ENCODE measurements around the gene DNAH2. TPM values are rescaled to one million over a fixed set of nuclear protein-coding genes. Genes with fewer than 3 reads are reported as not detected.

DNAH2 gene
- polyA plus RNA-seq, 1 donor from 2014 or later, result 2.0 TPM

DNA sequence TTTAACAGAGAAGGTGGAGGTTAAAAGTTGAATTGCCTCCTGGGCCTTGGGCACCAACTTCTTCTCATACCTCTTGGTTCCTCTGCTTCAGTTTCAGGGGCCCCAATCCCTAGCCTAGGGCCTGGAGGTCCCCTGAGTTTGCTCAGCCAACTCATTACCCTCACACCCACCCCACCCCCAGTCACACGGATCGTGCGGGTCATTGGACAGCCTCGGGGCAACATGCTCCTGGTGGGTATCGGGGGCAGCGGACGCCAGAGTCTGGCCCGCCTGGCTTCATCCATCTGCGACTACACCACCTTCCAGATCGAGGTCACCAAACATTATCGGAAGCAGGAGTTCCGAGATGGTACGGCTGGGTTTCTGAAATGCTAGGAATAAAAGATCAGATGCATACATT lies 80.4 kb downstream of the DNAH2 start:
- no peak for TF ChIP-seq EZH2 (IDR thresholded peaks at IDR 0.05; ENCODE audit: borderline replicate concordance, insufficient read depth, low read length, poor library complexity, severe bottlenecking)

DNA sequence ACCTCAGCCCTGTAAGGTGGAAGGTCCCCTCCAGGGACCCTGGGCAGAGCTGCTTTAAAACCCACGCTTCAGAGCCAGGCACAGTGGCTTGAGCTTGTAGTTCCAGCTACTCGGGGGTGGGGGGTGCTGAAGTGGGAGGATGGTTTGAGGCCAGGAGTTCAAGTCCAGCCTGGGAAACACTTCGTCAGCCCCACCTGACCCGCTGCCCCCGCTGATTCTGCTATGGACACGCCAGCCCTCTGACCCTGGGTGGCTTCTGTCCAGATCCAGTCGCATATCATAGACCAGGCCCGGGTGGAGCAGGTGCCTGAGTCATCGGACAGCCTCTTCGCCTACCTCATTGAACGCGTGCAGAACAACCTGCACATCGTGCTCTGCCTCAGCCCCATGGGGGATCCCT lies 81.3 kb downstream of the DNAH2 start:
- Histone ChIP-seq H3K79me2 (replicated peaks; ENCODE audit: insufficient read depth, low read length) (no peaks in the 10 kb centered on the region), H3K36me3 (ENCODE audit: insufficient read depth, low read length) (no peaks in the 10 kb centered on the region), H4K20me1 (ENCODE audit: insufficient read depth) (no peaks in the 10 kb centered on the region), H3K9ac (ENCODE audit: low read length) (no peak overlapping the region), H3K4me3 (ENCODE audit: low read length) (no peak overlapping the region), H3F3A (ENCODE audit: insufficient read depth, low read length, poor library complexity, severe bottlenecking) (no peaks in the 10 kb centered on the region), H3K9me3 (ENCODE audit: low read length) (no peaks in the 10 kb centered on the region), H3K4me2 (ENCODE audit: low read length) (no peak overlapping the region), H2AFZ (ENCODE audit: low read depth, low read length) (no peak overlapping the region), H3K27ac (ENCODE audit: low read length) (no peak overlapping the region), H3K9me2 (ENCODE audit: insufficient read depth, low read length) (no peaks in the 10 kb centered on the region), H3K27me3 (ENCODE audit: insufficient read depth, low read depth, low read length) (no peaks in the 10 kb centered on the region)
- no peak for TF ChIP-seq RAD21 (conservative IDR thresholded peaks at IDR 0.05)
- no peak for TF ChIP-seq MXI1 (conservative IDR thresholded peaks at IDR 0.05; ENCODE audit: poor library complexity, severe bottlenecking)
- TF ChIP-seq SMC3 (conservative IDR thresholded peaks at IDR 0.05; ENCODE audit: poor library complexity), result no peak
- no peak for TF ChIP-seq EP300 (conservative IDR thresholded peaks at IDR 0.05; ENCODE audit: poor library complexity, severe bottlenecking)
- no peak for TF ChIP-seq TAF1 (IDR thresholded peaks at IDR 0.05; ENCODE audit: low read depth)

More for the DNA sequence above, 80.4 kb downstream of the DNAH2 start:
- H3K27me3 ChIP-seq (ENCODE audit: insufficient read depth, low read depth, low read length), result no peaks in the 10 kb centered on the region
- no peak overlapping the region for H3K9ac ChIP-seq (ENCODE audit: low read length)
- H3K4me3 ChIP-seq (ENCODE audit: low read length), result no peak overlapping the region
- no peak overlapping the region for H2AFZ ChIP-seq (ENCODE audit: low read depth, low read length)
- H3K4me2 ChIP-seq (ENCODE audit: low read length), result no peak overlapping the region
- no peaks in the 10 kb centered on the region for H3K36me3 ChIP-seq (ENCODE audit: insufficient read depth, low read length)
- no peaks in the 10 kb centered on the region for H3F3A ChIP-seq (ENCODE audit: insufficient read depth, low read length, poor library complexity, severe bottlenecking)
- H3K27ac ChIP-seq (ENCODE audit: low read length), result no peak overlapping the region
- H3K9me3 ChIP-seq (ENCODE audit: low read length), result no peaks in the 10 kb centered on the region
- H3K9me2 ChIP-seq (ENCODE audit: insufficient read depth, low read length), result no peaks in the 10 kb centered on the region
- no peaks in the 10 kb centered on the region for H3K79me2 ChIP-seq (replicated peaks; ENCODE audit: insufficient read depth, low read length)
- no peaks in the 10 kb centered on the region for H4K20me1 ChIP-seq (ENCODE audit: insufficient read depth)

- no peak overlapping the region for H3K27ac ChIP-seq (ENCODE audit: low read length)
- H3K9me2 ChIP-seq (ENCODE audit: insufficient read depth, low read length), result no peaks in the 10 kb centered on the region
- H3F3A ChIP-seq (ENCODE audit: insufficient read depth, low read length, poor library complexity, severe bottlenecking), result no peaks in the 10 kb centered on the region
- H4K20me1 ChIP-seq (ENCODE audit: insufficient read depth), result no peaks in the 10 kb centered on the region
- H3K4me2 ChIP-seq (ENCODE audit: low read length), result no peak overlapping the region
- H2AFZ ChIP-seq (ENCODE audit: low read depth, low read length), result no peak overlapping the region
- no peaks in the 10 kb centered on the region for H3K9me3 ChIP-seq (ENCODE audit: low read length)
- no peaks in the 10 kb centered on the region for H3K27me3 ChIP-seq (ENCODE audit: insufficient read depth, low read depth, low read length)
- H3K9ac ChIP-seq (ENCODE audit: low read length), result no peak overlapping the region
- H3K4me3 ChIP-seq (ENCODE audit: low read length), result no peak overlapping the region
- no peak for TF ChIP-seq TAF1 (IDR thresholded peaks at IDR 0.05; ENCODE audit: low read depth)
- no peaks in the 10 kb centered on the region for H3K36me3 ChIP-seq (ENCODE audit: insufficient read depth, low read length)
- H3K79me2 ChIP-seq (replicated peaks; ENCODE audit: insufficient read depth, low read length), result no peaks in the 10 kb centered on the region
Observed at GRCh38 chr17:7803981-7804380, 86.4 kb downstream of the DNAH2 start.

DNA sequence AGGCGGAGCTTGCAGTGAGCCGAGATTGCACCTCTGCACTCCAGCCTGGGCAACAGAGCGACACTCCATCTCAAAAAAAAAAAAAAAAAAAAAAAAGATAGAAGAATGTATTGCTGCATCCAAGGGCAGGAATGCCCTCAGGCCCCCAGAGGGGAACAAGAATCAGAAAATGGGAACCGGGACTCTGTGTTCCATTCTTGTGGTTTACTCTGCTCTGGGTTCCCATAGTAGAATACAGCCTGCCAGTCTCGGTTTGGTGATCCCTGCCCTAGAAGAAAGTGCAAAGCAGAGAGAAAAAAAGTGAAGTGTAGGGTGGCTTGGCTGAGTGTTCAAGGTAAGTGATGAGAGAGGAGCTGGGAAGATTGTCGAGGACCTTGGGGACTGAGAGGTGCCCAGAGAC lies 89.0 kb downstream of the DNAH2 start:
- Histone ChIP-seq H3K27me3 (ENCODE audit: insufficient read depth, low read depth, low read length) (no peaks in the 10 kb centered on the region), H3K9me2 (ENCODE audit: insufficient read depth, low read length) (no peaks in the 10 kb centered on the region), H3K27ac (ENCODE audit: low read length) (no peak overlapping the region), H3K79me2 (replicated peaks; ENCODE audit: insufficient read depth, low read length) (no peaks in the 10 kb centered on the region), H3K36me3 (ENCODE audit: insufficient read depth, low read length) (no peaks in the 10 kb centered on the region), H3F3A (ENCODE audit: insufficient read depth, low read length, poor library complexity, severe bottlenecking) (no peaks in the 10 kb centered on the region), H3K4me3 (ENCODE audit: low read length) (no peak overlapping the region), H3K4me2 (ENCODE audit: low read length) (no peak overlapping the region), H4K20me1 (ENCODE audit: insufficient read depth) (no peaks in the 10 kb centered on the region), H2AFZ (ENCODE audit: low read depth, low read length) (no peak overlapping the region), H3K9ac (ENCODE audit: low read length) (no peak overlapping the region), H3K9me3 (ENCODE audit: low read length) (no peaks in the 10 kb centered on the region)
- TF ChIP-seq, protein P1, sequence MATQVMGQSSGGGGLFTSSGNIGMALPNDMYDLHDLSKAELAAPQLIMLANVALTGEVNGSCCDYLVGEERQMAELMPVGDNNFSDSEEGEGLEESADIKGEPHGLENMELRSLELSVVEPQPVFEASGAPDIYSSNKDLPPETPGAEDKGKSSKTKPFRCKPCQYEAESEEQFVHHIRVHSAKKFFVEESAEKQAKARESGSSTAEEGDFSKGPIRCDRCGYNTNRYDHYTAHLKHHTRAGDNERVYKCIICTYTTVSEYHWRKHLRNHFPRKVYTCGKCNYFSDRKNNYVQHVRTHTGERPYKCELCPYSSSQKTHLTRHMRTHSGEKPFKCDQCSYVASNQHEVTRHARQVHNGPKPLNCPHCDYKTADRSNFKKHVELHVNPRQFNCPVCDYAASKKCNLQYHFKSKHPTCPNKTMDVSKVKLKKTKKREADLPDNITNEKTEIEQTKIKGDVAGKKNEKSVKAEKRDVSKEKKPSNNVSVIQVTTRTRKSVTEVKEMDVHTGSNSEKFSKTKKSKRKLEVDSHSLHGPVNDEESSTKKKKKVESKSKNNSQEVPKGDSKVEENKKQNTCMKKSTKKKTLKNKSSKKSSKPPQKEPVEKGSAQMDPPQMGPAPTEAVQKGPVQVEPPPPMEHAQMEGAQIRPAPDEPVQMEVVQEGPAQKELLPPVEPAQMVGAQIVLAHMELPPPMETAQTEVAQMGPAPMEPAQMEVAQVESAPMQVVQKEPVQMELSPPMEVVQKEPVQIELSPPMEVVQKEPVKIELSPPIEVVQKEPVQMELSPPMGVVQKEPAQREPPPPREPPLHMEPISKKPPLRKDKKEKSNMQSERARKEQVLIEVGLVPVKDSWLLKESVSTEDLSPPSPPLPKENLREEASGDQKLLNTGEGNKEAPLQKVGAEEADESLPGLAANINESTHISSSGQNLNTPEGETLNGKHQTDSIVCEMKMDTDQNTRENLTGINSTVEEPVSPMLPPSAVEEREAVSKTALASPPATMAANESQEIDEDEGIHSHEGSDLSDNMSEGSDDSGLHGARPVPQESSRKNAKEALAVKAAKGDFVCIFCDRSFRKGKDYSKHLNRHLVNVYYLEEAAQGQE (IDR thresholded peaks at IDR 0.05; ENCODE audit: borderline replicate concordance), result no peak
- no peak for TF ChIP-seq CTCF (IDR thresholded peaks at IDR 0.05; ENCODE audit: poor library complexity, severe bottlenecking)
